NCI-H2029 treated with DMSO at 0.1 percent for 48 hours (cell line): Measurements from ENCODE around the gene LRRC28.
"Not testable (repeated sequence)": the region's sequence is repeated elsewhere in the genome, so short reads cannot be mapped to it uniquely, and the experiment has no call there.

ENCODE experiments used
- DNase-seq: peaks from one replicate; lab custom pipeline; 2025; lab: John Stamatoyannopoulos, UW

LRRC28 gene

GRCh38 chr15:99396375-99396774, 145.1 kb downstream of the LRRC28 start:
- no peak for DNase-seq

DNA sequence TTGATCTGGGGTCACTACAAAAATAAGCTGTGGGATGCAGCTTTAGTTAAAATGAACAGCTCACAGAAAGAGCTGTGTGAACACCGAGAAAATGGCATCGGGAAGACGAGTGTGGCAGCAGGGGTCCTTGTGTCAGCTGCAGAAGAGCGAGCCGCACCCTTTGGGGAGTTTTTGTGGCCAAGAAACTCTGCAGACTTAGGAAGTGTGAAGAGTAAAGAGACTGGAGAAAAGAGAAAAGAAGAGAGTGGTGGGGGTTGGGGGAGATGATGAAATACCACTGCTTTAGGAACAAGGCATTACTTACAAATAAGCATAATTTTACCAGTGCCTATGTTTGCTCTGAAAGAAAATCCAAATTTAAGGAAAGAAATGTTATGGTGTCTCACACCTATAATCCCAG, 147.8 kb downstream of the LRRC28 start:
- DNase-seq = no peak

GRCh38 chr15:99399618-99400017, 148.3 kb downstream of the LRRC28 start:
- DNase-seq = no peak

- DNase-seq = not testable (repeated sequence)
Measured at GRCh38 chr15:99401216-99401615, 149.9 kb downstream of the LRRC28 start.

DNA sequence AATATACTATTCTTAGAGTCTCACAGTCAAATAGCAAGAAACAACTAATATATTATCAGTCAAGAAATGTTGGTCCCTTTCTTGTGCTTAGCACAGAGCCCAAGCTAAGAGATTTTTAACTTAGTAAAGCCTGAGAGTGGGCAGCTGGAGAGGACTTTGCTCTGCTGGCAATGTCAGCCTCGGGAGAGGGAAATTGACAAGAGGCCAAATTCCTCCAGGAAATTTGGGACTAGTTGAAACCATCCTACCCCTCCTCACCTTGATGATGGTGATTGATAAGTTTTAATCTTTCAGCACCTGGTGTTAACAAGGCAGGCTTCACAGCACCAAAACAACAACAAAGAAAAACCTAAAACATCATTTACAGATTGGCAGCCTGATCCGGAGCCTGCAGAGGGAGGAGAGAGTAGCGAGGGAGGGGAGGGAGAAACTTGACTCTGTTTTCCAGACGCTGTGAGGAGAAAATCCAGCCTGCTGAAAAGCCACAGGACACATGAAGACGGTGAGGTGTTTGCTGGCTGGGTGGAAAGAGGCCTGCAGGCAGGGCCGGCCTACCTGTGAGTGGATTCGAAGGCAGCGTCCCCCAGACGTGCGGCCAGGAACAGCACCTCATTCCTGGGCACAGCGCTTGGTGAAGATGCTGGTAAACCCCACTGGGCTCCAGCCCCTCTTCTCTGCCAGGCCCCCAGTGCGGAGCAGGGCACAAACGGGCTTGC, 150.9 kb downstream of the LRRC28 start:
- DNase-seq = no peak

- DNase-seq = no peak
Measured at GRCh38 chr15:99403597-99403996, 152.3 kb downstream of the LRRC28 start.

DNA sequence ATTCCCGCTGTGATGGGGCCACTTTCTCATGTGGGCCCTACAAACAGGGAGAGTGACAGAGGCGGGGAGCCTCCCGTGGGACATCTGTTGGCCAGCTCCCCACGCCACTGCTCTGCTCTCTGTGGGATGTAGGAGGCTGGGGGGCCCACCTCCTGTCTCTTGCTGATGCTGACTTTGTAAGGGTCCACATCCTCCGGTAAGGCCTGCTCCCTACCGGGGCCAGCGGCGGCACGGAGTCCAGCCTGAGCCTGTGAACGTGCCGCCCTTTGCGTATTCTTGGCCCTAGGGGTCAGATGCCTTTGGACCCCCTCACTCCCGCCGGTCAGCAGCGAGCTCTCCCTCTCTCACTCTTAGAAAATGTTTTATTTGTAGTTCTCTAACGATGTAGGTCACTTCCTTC, 153.2 kb downstream of the LRRC28 start:
- DNase-seq = no peak

DNA sequence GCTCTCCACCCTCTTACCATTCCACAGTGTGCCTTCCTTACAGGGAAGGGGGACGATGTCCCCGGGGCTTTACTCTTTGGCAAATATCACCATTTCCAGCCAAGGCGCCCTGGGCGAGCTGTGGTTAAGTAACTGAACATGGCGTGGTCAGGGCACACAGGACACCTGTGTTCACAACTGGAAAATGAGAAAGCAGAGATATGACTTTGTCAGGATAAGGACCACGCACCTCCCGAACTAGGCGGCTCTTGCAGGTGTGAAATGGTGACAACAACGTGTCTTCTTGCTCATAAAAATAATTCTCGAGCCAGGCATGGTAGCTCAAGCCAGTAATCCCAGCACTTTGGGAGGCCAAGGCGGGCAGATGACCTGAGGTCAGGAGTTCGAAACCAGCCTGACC, 154.8 kb downstream of the LRRC28 start:
- no peak for DNase-seq

GRCh38 chr15:99406716-99407487, 155.6 kb downstream of the LRRC28 start:
- no peak for DNase-seq

- no peak for DNase-seq
Measured at GRCh38 chr15:99407716-99408115, 156.4 kb downstream of the LRRC28 start.

DNA sequence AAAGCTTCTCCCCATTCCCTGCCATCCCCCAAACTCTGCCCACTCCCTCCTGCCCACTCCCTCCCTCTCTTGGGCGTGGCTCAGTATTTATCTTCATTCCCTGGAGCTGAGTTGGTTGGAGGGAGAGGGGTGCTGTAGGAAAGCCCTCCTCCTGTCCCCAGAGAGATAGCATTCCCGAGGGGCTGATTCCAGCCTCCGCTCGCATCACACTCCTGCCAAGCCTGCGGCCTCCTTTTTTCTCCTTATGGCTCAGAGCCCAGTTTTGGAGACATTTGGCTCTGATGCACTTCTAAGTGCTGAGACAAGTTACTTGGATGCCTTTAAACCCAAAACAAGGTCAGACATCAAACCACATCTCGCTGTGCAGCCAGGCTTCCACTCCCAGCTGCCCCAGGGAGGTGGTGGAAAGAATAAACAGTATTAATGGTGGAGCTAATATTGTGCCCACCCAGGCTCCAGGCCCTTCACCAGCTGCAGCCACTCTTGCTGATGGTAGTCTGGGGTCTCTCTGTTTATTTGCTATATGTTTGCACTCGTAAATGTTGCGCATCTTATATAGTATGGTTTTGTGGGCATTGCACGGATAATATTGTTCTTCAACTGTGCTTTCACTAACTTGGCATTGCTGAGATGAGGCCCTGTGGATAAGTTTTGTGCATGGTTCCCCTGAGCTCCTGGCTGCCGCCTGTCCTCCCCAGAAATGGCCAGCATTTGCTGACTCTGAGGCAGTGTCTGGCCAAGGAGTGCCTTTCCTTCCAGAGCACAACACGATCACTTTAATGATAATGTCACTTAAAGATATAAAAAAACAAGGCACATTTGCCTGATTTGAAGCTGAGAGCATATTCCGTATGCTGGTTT, 157.2 kb downstream of the LRRC28 start:
- DNase-seq = no peak

DNA sequence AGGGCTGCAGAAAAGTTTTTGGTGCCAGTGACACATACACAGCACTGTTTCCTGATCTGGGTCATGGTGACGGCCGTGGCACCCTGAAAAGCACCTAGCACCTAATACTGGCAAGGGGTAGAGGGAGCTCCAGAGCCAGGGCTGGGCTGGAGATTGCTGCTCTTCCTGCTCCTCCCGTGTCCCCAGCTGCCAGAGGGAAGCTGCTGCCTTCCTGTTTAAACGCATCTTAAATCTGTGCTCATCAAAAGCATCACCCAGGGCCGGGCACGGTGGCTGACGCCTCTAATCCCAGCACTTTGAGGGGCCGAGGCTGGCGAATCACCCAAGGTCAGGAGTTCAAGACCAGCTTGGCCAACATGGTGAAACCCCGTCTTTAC, 157.8 kb downstream of the LRRC28 start:
- DNase-seq = no peak

GRCh38 chr15:99409560-99409959, 158.3 kb downstream of the LRRC28 start:
- no peak for DNase-seq

DNA sequence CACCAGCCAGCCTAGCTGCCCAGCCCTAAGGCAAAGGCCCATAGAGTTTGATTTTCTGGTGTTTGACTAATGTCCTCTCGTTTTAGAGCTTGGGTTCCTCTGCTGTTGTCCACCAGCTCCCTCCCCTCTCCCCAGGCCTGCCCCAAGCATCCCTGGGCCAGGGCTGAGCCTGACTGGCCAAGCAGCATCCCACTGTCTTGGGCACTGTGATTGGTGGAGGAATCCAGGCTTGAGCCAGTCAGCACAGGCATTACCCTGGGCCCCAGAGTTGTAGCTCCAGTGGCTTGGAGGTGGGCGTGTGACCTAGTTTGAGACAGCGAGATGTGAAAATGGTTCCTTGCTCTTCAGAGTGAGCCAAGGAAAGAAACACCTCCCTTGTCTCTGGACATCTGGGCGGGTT, 159.2 kb downstream of the LRRC28 start:
- no peak for DNase-seq

DNA sequence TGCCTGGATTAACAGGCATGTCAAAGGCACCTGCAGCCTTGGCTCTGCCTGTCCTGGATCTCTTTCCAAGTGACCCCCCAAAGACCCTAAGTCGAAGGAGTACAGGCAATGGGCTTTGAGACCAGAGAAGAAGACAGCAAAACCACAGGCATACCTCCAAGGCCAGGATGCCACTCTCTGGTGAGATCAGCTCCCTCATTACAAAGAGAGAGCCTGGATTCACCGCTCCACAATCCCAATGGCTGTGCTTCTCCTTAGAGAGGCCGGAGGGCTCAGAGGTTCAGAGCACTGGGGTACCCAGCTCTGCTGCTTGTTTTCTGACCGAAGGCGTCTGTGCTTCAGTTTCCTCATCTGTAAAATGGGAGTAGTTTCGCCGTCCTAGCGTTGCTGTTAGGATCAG, 160.0 kb downstream of the LRRC28 start:
- no peak for DNase-seq

DNA sequence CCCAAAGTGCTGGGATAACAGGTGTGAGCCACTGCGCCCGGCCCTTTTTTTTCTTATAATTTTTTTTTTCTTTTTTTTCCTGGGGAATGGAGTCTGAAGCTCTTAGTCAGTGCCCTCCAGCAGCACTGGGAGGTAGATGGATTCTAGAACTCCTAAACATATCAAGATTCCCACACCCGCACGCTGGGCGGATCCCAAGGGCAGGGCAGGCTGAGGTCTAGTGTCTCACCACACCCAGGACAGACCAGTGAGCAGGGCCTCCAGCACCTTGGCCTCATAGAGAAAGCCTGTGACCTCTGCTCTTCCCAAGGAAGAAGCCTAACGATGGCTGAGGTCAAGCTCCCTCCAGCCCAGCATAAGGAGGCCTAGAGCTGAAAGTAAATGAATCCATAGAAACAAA, 160.8 kb downstream of the LRRC28 start:
- no peak for DNase-seq

DNA sequence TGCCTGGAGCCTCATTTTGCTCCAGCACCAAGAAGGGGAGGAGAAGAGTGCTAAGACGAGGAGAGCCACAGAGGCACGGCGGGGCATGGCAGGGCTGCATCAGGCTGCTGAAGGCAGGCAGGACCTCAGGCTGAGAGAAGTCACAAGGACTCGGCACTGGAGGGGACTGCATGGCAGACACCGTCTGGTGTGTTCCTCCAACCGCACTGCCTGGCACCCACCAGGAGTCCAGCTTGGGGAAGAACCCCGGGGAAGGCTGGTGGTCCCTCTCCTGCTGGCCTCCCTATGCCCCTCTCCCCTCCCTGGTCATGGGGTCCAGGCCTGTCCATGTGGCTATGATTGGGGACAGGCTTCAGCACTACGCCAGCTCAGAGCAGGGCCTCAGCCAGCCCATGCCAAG, 161.3 kb downstream of the LRRC28 start:
- no peak for DNase-seq

GRCh38 chr15:99413955-99414754, 162.9 kb downstream of the LRRC28 start:
- no peak for DNase-seq

- DNase-seq = no peak
Measured at GRCh38 chr15:99414755-99415731, 163.8 kb downstream of the LRRC28 start.
